HepG2 (cell line): ENCODE data around the gene RPL37A. TPM values are rescaled to one million over a fixed set of nuclear protein-coding genes. Genes with fewer than 3 reads are reported as not detected.
A peak's percentile ranks its signal among the peaks of the same experiment; 100 is the strongest.

Source experiments
- AKAP8 ChIP-seq: sonication (generic); formaldehyde crosslinking; IDR thresholded peaks from 2 replicates; pipeline ENCODE4 v1.5.1; 2020; ENCODE audit warnings: mild to moderate bottlenecking, missing genetic modification reagents
- HNRNPH1 ChIP-seq: fragments of 200-400 bp; formaldehyde crosslinking; optimal IDR thresholded peaks from 2 replicates; pipeline ENCODE3; 2017; ENCODE audit warnings: mild to moderate bottlenecking, low read depth, low read length
- HNRNPK ChIP-seq: fragments of 200-400 bp; formaldehyde crosslinking; IDR thresholded peaks from 2 replicates; pipeline ENCODE4 v1.6.1; 2018; ENCODE audit warnings: low read length, low read depth, moderate library complexity, mild to moderate bottlenecking; ENCODE audit not compliant: poor library complexity, severe bottlenecking
- HNRNPL ChIP-seq: fragments of 200-400 bp; formaldehyde crosslinking; IDR thresholded peaks from 2 replicates; pipeline ENCODE4 v1.6.1; 2017; ENCODE audit warnings: mild to moderate bottlenecking, low read depth, low read length
- KLF13 ChIP-seq: sonication (generic); formaldehyde crosslinking; IDR thresholded peaks from 2 replicates; pipeline ENCODE4 v1.4.0; 2020; ENCODE audit warnings: mild to moderate bottlenecking, missing genetic modification reagents
- LRRFIP1 ChIP-seq: sonication (generic); formaldehyde crosslinking; conservative IDR thresholded peaks from 2 replicates; pipeline ENCODE4 v1.4.0; 2020; ENCODE audit warnings: missing genetic modification reagents
- MIXL1 ChIP-seq: IDR thresholded peaks from 2 replicates; pipeline ENCODE4 v1.6.1; 2016
- NFKB2 ChIP-seq: sonication (generic); formaldehyde crosslinking; IDR thresholded peaks from 2 replicates; pipeline ENCODE4 v1.4.0; 2020; ENCODE audit warnings: missing genetic modification reagents, borderline replicate concordance
- PHF21A ChIP-seq: sonication (generic); formaldehyde crosslinking; IDR thresholded peaks from 2 replicates; pipeline ENCODE4 v1.5.0; 2020; ENCODE audit warnings: mild to moderate bottlenecking, missing genetic modification reagents
- RAD21 ChIP-seq: fragments of 450-650 bp; formaldehyde crosslinking; IDR thresholded peaks from 2 replicates; pipeline ENCODE4 v1.5.0; 2020; ENCODE audit warnings: mild to moderate bottlenecking
- THAP8 ChIP-seq: sonication (generic); formaldehyde crosslinking; IDR thresholded peaks from 2 replicates; pipeline ENCODE4 v1.5.1; 2020; ENCODE audit warnings: missing genetic modification reagents, mild to moderate bottlenecking, borderline replicate concordance
- THYN1 ChIP-seq: sonication (generic); formaldehyde crosslinking; IDR thresholded peaks from 2 replicates; pipeline ENCODE4 v1.8.1; 2023; ENCODE audit warnings: low read depth, mild to moderate bottlenecking, moderate library complexity, missing genetic modification reagents, borderline replicate concordance
- ZNF318 ChIP-seq: sonication (generic); formaldehyde crosslinking; IDR thresholded peaks from 2 replicates; pipeline ENCODE4 v1.4.0; 2020; ENCODE audit warnings: mild to moderate bottlenecking, missing genetic modification reagents
- ZNF510 ChIP-seq: sonication (generic); formaldehyde crosslinking; IDR thresholded peaks from 2 replicates; pipeline ENCODE4 v1.4.0; 2020; ENCODE audit warnings: low read depth, mild to moderate bottlenecking, missing genetic modification reagents
- ZNF567 ChIP-seq: sonication (generic); formaldehyde crosslinking; IDR thresholded peaks from 2 replicates; pipeline ENCODE4 v1.8.1; 2023; ENCODE audit warnings: mild to moderate bottlenecking, missing genetic modification reagents, borderline replicate concordance
- ZZZ3 ChIP-seq: sonication (generic); formaldehyde crosslinking; IDR thresholded peaks from 2 replicates; pipeline ENCODE4 v1.4.0; 2020; ENCODE audit warnings: missing genetic modification reagents, mild to moderate bottlenecking, borderline replicate concordance
- polyA plus RNA-seq, 8 experiments: library from polyadenylated mRNA; depleted of rRNA in 3 of 8; stranded (reverse) in 7 of 8; unstranded in 1 of 8; fragments of >200 nt; fragmentation: Illumina TruSeq in 4 of 8; extraction: Trizol in 4 of 8; gene quantifications; 2 replicates each; pipeline versions ENCODE4 v1.2.1 to v1.2.3, GENCODE V29; 2011 to 2016; ENCODE audit warnings: low read depth in 4 of 8, missing spikeins in 1 of 8, mixed read lengths in 1 of 8; ENCODE audit not compliant: insufficient read depth in 1 of 8
- total RNA-seq, 5 experiments: library from RNA; depleted of rRNA; stranded (reverse); fragments of >200 nt; fragmentation: Illumina TruSeq; extraction: Trizol; gene quantifications; 2 replicates each; pipeline ENCODE4 v1.2.3, GENCODE V29; 2016; ENCODE audit warnings: low read depth in 1 of 5

RPL37A gene
- total and polyA plus RNA-seq, 2 of the 13 experiments (the other 11 are each of a cell fraction or from before 2014, with no cell fraction given) = 6,902 to 7,910 TPM

- TF ChIP-seq RAD21 (CRISPR knock-in tag) = 0 out of 2 replicates have a peak, but pooled peaks have one; percentile 15
- TF ChIP-seq LRRFIP1 (CRISPR knock-in tag) = 0 out of 2 replicates have a peak, but pooled peaks have one; percentile 65
- TF ChIP-seq ZNF567 (CRISPR knock-in tag) = peak; percentile 54
- TF ChIP-seq HNRNPH1 = no peak
- no peak for TF ChIP-seq HNRNPK
- TF ChIP-seq HNRNPL = peak; percentile 82
- 0 out of 2 replicates have a peak, but pooled peaks have one; percentile 77 for TF ChIP-seq THAP8
- no peak for TF ChIP-seq THYN1
- no peak; the same call in 1 of the 2 replicates for TF ChIP-seq KLF13 (CRISPR knock-in tag)
- TF ChIP-seq MIXL1 (CRISPR knock-in tag) = peak; percentile 82; the same call in 1 of the 2 replicates
- peak; percentile 97 for TF ChIP-seq NFKB2 (CRISPR knock-in tag)
- peak; percentile 100; the same call in 1 of the 2 replicates for TF ChIP-seq ZZZ3
- TF ChIP-seq ZNF318 (CRISPR knock-in tag) = peak; percentile 78; the same call in 1 of the 2 replicates
- peak; percentile 92 for TF ChIP-seq AKAP8 (CRISPR knock-in tag)
- TF ChIP-seq PHF21A (CRISPR knock-in tag) = peak; percentile 90
- TF ChIP-seq ZNF510 (CRISPR knock-in tag) = peak; percentile 97
These were observed at the start of gene RPL37A (continued) for GRCh38 chr2:216498379-216499352.
